ENCODE measurements around the gene PRDM16.

PRDM16 gene

GRCh38 chr1:3194760-3195479, 125.9 kb downstream of the PRDM16 start:
- DNase-seq (ENCODE audit: extremely low read depth, insufficient read length), result no peak
- Histone ChIP-seq H3K27me3 (replicated peaks; ENCODE audit: control insufficient read depth, insufficient read depth, low read length) (no peaks in the 10 kb centered on the region), H3K4me3 (replicated peaks; ENCODE audit: low read depth, low read length) (no peak overlapping the region), H3K36me3 (ENCODE audit: control insufficient read depth, insufficient read depth, low read length) (no peaks in the 10 kb centered on the region)
- no peak for TF ChIP-seq CTCF (IDR thresholded peaks at IDR 0.05; ENCODE audit: insufficient read depth, low read length, poor library complexity, severe bottlenecking)

- no peak for TF ChIP-seq CTCF (IDR thresholded peaks at IDR 0.05; ENCODE audit: insufficient read depth, low read length, poor library complexity, severe bottlenecking)
- H3K27me3 ChIP-seq (replicated peaks; ENCODE audit: control insufficient read depth, insufficient read depth, low read length), result no peaks in the 10 kb centered on the region
These were observed 126.4 kb downstream of the PRDM16 start for GRCh38 chr1:3195480-3195815.

GRCh38 chr1:3195966-3196515, 127.0 kb downstream of the PRDM16 start:
- Histone ChIP-seq H3K27me3 (replicated peaks; ENCODE audit: control insufficient read depth, insufficient read depth, low read length) (no peaks in the 10 kb centered on the region), H3K4me3 (replicated peaks; ENCODE audit: low read depth, low read length) (no peak overlapping the region), H3K36me3 (ENCODE audit: control insufficient read depth, insufficient read depth, low read length) (no peaks in the 10 kb centered on the region)
- no peak for DNase-seq (ENCODE audit: extremely low read depth, insufficient read length)
- no peak for TF ChIP-seq CTCF (IDR thresholded peaks at IDR 0.05; ENCODE audit: insufficient read depth, low read length, poor library complexity, severe bottlenecking)

More at GRCh38 chr1:3195480-3195815, 126.4 kb downstream of the PRDM16 start:
- H3K4me3 ChIP-seq (replicated peaks; ENCODE audit: low read depth, low read length), result no peak overlapping the region
- no peaks in the 10 kb centered on the region for H3K36me3 ChIP-seq (ENCODE audit: control insufficient read depth, insufficient read depth, low read length)
- DNase-seq (ENCODE audit: extremely low read depth, insufficient read length), result no peak

DNA sequence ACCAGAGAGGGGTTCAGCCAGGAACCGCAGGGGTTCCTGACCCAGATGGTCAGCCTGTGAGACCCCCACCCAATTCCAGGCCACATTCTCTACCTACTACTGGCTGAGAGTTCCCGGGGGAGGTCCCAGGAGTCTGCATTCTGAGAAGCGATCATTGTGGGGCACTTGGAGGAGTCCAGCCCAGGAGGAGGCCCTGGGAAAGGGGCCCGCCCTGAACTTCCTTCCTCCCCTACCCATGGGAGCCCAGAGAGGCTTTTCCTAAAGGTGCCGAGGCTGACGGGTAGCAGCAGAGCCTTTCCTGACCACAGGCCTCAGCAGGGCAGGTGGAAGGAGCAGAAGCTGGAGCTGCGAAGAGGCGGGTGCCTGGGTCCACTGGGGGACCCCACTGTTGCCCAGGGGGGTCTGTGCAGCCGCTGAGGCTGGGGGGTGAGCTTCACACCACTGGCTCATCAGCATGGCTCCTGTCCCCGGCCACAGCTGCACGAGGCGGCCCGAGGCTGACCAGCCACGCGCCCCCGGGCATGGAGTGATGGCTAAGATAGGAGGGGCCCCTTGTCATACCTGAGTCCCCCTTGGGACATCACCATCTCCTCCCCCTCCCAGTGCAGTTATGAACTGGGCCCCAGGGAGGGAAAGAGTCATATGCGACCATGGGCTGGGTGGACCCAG, 127.7 kb downstream of the PRDM16 start:
- no peaks in the 10 kb centered on the region for H3K36me3 ChIP-seq (ENCODE audit: control insufficient read depth, insufficient read depth, low read length)
- no peaks in the 10 kb centered on the region for H3K27me3 ChIP-seq (replicated peaks; ENCODE audit: control insufficient read depth, insufficient read depth, low read length)
- no peak for TF ChIP-seq CTCF (IDR thresholded peaks at IDR 0.05; ENCODE audit: insufficient read depth, low read length, poor library complexity, severe bottlenecking)
- no peak for DNase-seq (ENCODE audit: extremely low read depth, insufficient read length)
- H3K4me3 ChIP-seq (replicated peaks; ENCODE audit: low read depth, low read length), result no peak overlapping the region

DNA sequence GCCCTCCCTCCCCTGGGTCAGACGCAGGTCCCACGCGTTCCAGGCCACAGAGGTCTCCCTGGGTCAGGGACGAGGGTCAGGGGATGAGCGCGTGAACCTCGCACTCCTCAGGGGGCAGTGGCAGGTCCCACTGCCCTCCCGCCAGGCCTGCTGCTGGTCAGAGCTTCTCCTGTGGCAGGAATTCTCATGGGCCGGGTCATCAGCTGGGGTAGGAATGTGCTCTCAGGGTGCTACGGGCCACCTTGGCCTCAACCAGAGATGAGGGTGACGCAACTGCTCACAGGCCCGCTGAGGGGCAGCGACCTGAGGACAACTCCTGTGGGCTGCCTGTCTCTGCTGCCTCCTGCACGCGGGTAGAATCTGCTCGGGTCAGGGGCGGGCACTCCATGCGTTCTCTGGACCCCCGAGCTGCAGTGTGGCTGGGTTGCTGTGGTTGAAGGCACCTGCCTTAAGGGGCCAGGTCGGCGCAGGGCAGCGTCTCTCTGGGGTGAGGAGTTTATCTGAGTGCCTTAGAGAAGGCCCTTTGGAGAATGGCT, 128.8 kb downstream of the PRDM16 start:
- no peak for DNase-seq (ENCODE audit: extremely low read depth, insufficient read length)
- Histone ChIP-seq H3K27me3 (replicated peaks; ENCODE audit: control insufficient read depth, insufficient read depth, low read length) (no peaks in the 10 kb centered on the region), H3K36me3 (ENCODE audit: control insufficient read depth, insufficient read depth, low read length) (no peaks in the 10 kb centered on the region), H3K4me3 (replicated peaks; ENCODE audit: low read depth, low read length) (no peak overlapping the region)
- TF ChIP-seq CTCF (IDR thresholded peaks at IDR 0.05; ENCODE audit: insufficient read depth, low read length, poor library complexity, severe bottlenecking), result no peak

Measured in GM06990 (cell line).